GM12891 (cell line): ENCODE results near the gene RAB7A.

ENCODE experiments used
- DNase-seq: peaks from one replicate; pipeline ENCODE4 v3.0.0; 2011; ENCODE audit warnings: low spot score; ENCODE audit not compliant: insufficient read length
- FAIRE-seq: peaks from 2 replicates; lab custom pipeline; 2011; peaks lifted over from hg19 to GRCh38; lab: Jason Lieb, UNC
- PAX5 ChIP-seq: IDR thresholded peaks from 2 replicates; pipeline ENCODE4 v1.6.1; 2011; ENCODE audit warnings: low read length, moderate library complexity, mild to moderate bottlenecking; ENCODE audit not compliant: insufficient read depth, severe bottlenecking
- POLR2A ChIP-seq: IDR thresholded peaks from 2 replicates; pipeline ENCODE4 v1.6.1; 2011; ENCODE audit warnings: low read depth, low read length, control low read depth
- POLR2AphosphoS5 ChIP-seq: IDR thresholded peaks from 2 replicates; pipeline ENCODE4 v1.6.1; 2011; ENCODE audit warnings: low read depth, low read length, control low read depth
- POU2F2 ChIP-seq: IDR thresholded peaks from 2 replicates; pipeline ENCODE4 v1.6.1; 2011; ENCODE audit warnings: low read depth, mild to moderate bottlenecking, control low read depth, low read length, moderate library complexity
- SPI1 ChIP-seq: IDR thresholded peaks from 2 replicates; pipeline ENCODE4 v1.6.1; 2011; ENCODE audit warnings: low read depth, low read length, control low read depth
- TAF1 ChIP-seq: IDR thresholded peaks from 2 replicates; pipeline ENCODE4 v1.6.1; 2011; ENCODE audit warnings: low read depth, low read length, control low read depth

The RAB7A gene

GRCh38 chr3:128849911-128850455, 124.0 kb downstream of the RAB7A start:
- FAIRE-seq (no peak), DNase-seq (no peak)
- TF ChIP-seq POU2F2 (no peak), POLR2AphosphoS5 (no peak), POLR2A (no peak), SPI1 (no peak), TAF1 (no peak), PAX5 (no peak)

- FAIRE-seq (no peak), DNase-seq (no peak)
- TF ChIP-seq SPI1: no peak
- no peak for TF ChIP-seq POU2F2
- TF ChIP-seq POLR2AphosphoS5: no peak
- TF ChIP-seq TAF1: no peak
- TF ChIP-seq POLR2A: no peak
- TF ChIP-seq PAX5: no peak
These were observed 124.6 kb downstream of the RAB7A start for GRCh38 chr3:128850544-128850943.

GRCh38 chr3:128851601-128852000, 125.6 kb downstream of the RAB7A start:
- TF ChIP-seq POLR2A: no peak
- TF ChIP-seq TAF1: no peak
- no peak for TF ChIP-seq POU2F2
- no peak for TF ChIP-seq POLR2AphosphoS5
- TF ChIP-seq SPI1: no peak
- TF ChIP-seq PAX5: no peak
- no peak for FAIRE-seq
- no peak for DNase-seq

GRCh38 chr3:128853826-128854225, 127.8 kb downstream of the RAB7A start:
- TF ChIP-seq POU2F2: no peak
- no peak for TF ChIP-seq PAX5
- no peak for TF ChIP-seq TAF1
- FAIRE-seq (no peak), DNase-seq (no peak)

- DNase-seq (no peak), FAIRE-seq (no peak)
- TF ChIP-seq PAX5 (no peak), SPI1 (no peak), POLR2A (no peak), POLR2AphosphoS5 (no peak), TAF1 (no peak), POU2F2 (no peak)
These were observed 128.5 kb downstream of the RAB7A start for GRCh38 chr3:128854475-128854874.

- DNase-seq: no peak
- FAIRE-seq: peak; percentile 5
- TF ChIP-seq POLR2AphosphoS5: no peak
- no peak for TF ChIP-seq POLR2A
- TF ChIP-seq POU2F2: no peak
- TF ChIP-seq SPI1: no peak
- TF ChIP-seq PAX5: no peak
- no peak for TF ChIP-seq TAF1
These were observed 129.6 kb downstream of the RAB7A start for GRCh38 chr3:128855569-128855968.

- TF ChIP-seq POLR2A (no peak), TAF1 (no peak), POU2F2 (no peak), SPI1 (no peak), POLR2AphosphoS5 (no peak), PAX5 (no peak)
- DNase-seq: no peak
These were observed 132.2 kb downstream of the RAB7A start for GRCh38 chr3:128858167-128858566.

GRCh38 chr3:128859630-128860029, 133.6 kb downstream of the RAB7A start:
- TF ChIP-seq POLR2A: no peak
- no peak for TF ChIP-seq POLR2AphosphoS5
- no peak for TF ChIP-seq TAF1
- TF ChIP-seq PAX5: no peak
- no peak for TF ChIP-seq SPI1
- TF ChIP-seq POU2F2: no peak
- no peak for DNase-seq
- FAIRE-seq: no peak

More at GRCh38 chr3:128858167-128858566, 132.2 kb downstream of the RAB7A start:
- no peak for FAIRE-seq

- DNase-seq (no peak), FAIRE-seq (no peak)
- TF ChIP-seq PAX5: no peak
- no peak for TF ChIP-seq POLR2AphosphoS5
- TF ChIP-seq POLR2A: no peak
- TF ChIP-seq TAF1: no peak
- no peak for TF ChIP-seq POU2F2
- TF ChIP-seq SPI1: no peak
These were observed 135.5 kb downstream of the RAB7A start for GRCh38 chr3:128861491-128861890.

GRCh38 chr3:128863560-128863959, 137.6 kb downstream of the RAB7A start:
- no peak for DNase-seq
- no peak for FAIRE-seq

More at GRCh38 chr3:128863560-128863959, 137.6 kb downstream of the RAB7A start:
- TF ChIP-seq POU2F2: no peak
- no peak for TF ChIP-seq POLR2A
- no peak for TF ChIP-seq PAX5
- TF ChIP-seq POLR2AphosphoS5: no peak
- TF ChIP-seq TAF1: no peak
- TF ChIP-seq SPI1: no peak
